GM12801 (cell line): ENCODE results near the gene BMP2K.

Source experiments
- CTCF ChIP-seq: IDR thresholded peaks from one replicate; pipeline ENCODE4 v1.5.1; 2011; ENCODE audit warnings: control low read depth; ENCODE audit not compliant: insufficient read length; ENCODE audit errors: extremely low read depth

Gene BMP2K

GRCh38 chr4:78910612-78911011 is 134.5 kb downstream of the BMP2K start:
- no peak for TF ChIP-seq CTCF

GRCh38 chr4:78922207-78922606 is 146.1 kb downstream of the BMP2K start:
- TF ChIP-seq CTCF = no peak

GRCh38 chr4:78923464-78924312 is 147.5 kb downstream of the BMP2K start:
- no peak for TF ChIP-seq CTCF

- TF ChIP-seq CTCF = no peak
These were observed 150.7 kb downstream of the BMP2K start for GRCh38 chr4:78926826-78927225.

GRCh38 chr4:78928835-78929234 is 152.7 kb downstream of the BMP2K start:
- no peak for TF ChIP-seq CTCF

- no peak for TF ChIP-seq CTCF
These were observed 154.0 kb downstream of the BMP2K start for GRCh38 chr4:78930016-78930629.

GRCh38 chr4:78936989-78937388 is 160.8 kb downstream of the BMP2K start:
- no peak for TF ChIP-seq CTCF
